Measurements from ENCODE around the gene CERS3. TPM values are rescaled to one million over a fixed set of nuclear protein-coding genes. Genes with fewer than 3 reads are reported as not detected.

Gene CERS3
- total and polyA plus RNA-seq, 2 of the 4 experiments (the other 2 are of a cell fraction) = not detected

- WGBS, 2 experiments (ENCODE audit: extremely low coverage in 2 of 2, insufficient read length in 1 of 2) = no CpG with 5 or more reads among the region's 2 CpGs
- POLR2A ChIA-PET (ENCODE audit: unreplicated experiment) = no interaction called here
- Histone ChIP-seq H3K4me3 (ENCODE audit: insufficient read depth, low read depth, low read length) (no peak overlapping the region), H3K79me1 (ENCODE audit: low read depth in 1 of 2, low read length in 2 of 2) (no peaks in the 10 kb centered on the region), H3K9me3 (ENCODE audit: control insufficient read depth, insufficient read depth, low read length) (no peaks in the 10 kb centered on the region), H2AK5ac (ENCODE audit: low read depth, low read length) (no peak overlapping the region), H3K4me2 (ENCODE audit: low read depth, low read length) (no peak overlapping the region), H2BK15ac (ENCODE audit: low read depth, low read length) (no peak overlapping the region), H3K18ac (ENCODE audit: low read depth, low read length) (no peak overlapping the region), H4K5ac (ENCODE audit: low read depth, low read length) (no peak overlapping the region), H4K8ac (ENCODE audit: low read depth in 2 of 2, low read length in 2 of 2) (no peak overlapping the region), H4K20me1 (ENCODE audit: insufficient read depth, low read length) (no peaks in the 10 kb centered on the region), H3K9me1 (ENCODE audit: insufficient read depth, low read length) (no peaks in the 10 kb centered on the region), H3K56ac (ENCODE audit: extremely low read depth, insufficient read depth, low read length) (no peak overlapping the region), H2AK9ac (replicated peaks; ENCODE audit: low read depth, low read length, poor library complexity) (no peak overlapping the region), H4K91ac (ENCODE audit: insufficient read depth, low read depth, low read length) (no peak overlapping the region), H2BK5ac (ENCODE audit: low read depth, low read length, poor library complexity, severe bottlenecking) (no peak overlapping the region), H3K4ac (ENCODE audit: low read depth, low read length) (no peak overlapping the region), H2BK20ac (ENCODE audit: low read depth, low read length) (no peak overlapping the region), H3K27me3 (ENCODE audit: control insufficient read depth, insufficient read depth, low read length) (no peaks in the 10 kb centered on the region), H3K4me1 (ENCODE audit: control insufficient read depth, insufficient read depth, low read length) (no peaks in the 10 kb centered on the region), H3K23ac (ENCODE audit: low read depth, low read length) (no peak overlapping the region), H2BK120ac (ENCODE audit: low read depth, low read length) (no peak overlapping the region), H3K36me3 (ENCODE audit: control insufficient read depth, insufficient read depth, low read length) (no peaks in the 10 kb centered on the region), H2AFZ (replicated peaks; ENCODE audit: low read length, poor library complexity) (no peak overlapping the region), H3K9ac (ENCODE audit: low read depth, low read length) (no peak overlapping the region), H3K27ac (ENCODE audit: insufficient read depth, low read length) (no peak overlapping the region), H3K14ac (replicated peaks; ENCODE audit: low read depth, low read length) (no peak overlapping the region)
- DNase-seq (no peak), ATAC-seq (ENCODE audit: low read depth) (no peak)
- BruUV-seq (replicated peaks) = no TSS peak
- in situ Hi-C loops (cut with MboI; ENCODE audit: low sequenced_read_pairs) (no loop called here), dilution Hi-C loops (cut with HindIII; ENCODE audit: low sequenced_read_pairs, unreplicated experiment) (no loop called here), intact Hi-C loops (cut with micrococcal nuclease) (no loop called here)
- TF ChIP-seq RFX5 (IDR thresholded peaks at IDR 0.05; ENCODE audit: low read depth, low read length) (no peak), MAFK (IDR thresholded peaks at IDR 0.05; ENCODE audit: low read depth, low read length) (no peak), SMC3 (IDR thresholded peaks at IDR 0.05; ENCODE audit: low read depth, low read length) (no peak), POLR2A (IDR thresholded peaks at IDR 0.05; ENCODE audit: low read depth, low read length) (no peak), MAZ (IDR thresholded peaks at IDR 0.05; ENCODE audit: borderline replicate concordance, low read depth, low read length) (no peak), USF2 (IDR thresholded peaks at IDR 0.05; ENCODE audit: low read depth, low read length) (no peak), ELK1 (IDR thresholded peaks at IDR 0.05; ENCODE audit: borderline replicate concordance, low read depth, low read length) (no peak), RAD21 (IDR thresholded peaks at IDR 0.05; ENCODE audit: low read length) (no peak), RCOR1 (IDR thresholded peaks at IDR 0.05; ENCODE audit: insufficient replicate concordance, low read length) (no peak), CHD1 (IDR thresholded peaks at IDR 0.05; ENCODE audit: low read depth, low read length) (no peak), NFE2L2 (IDR thresholded peaks at IDR 0.05; ENCODE audit: low read depth, low read length) (no peak), BHLHE40 (IDR thresholded peaks at IDR 0.05; ENCODE audit: low read depth, low read length) (no peak), CEBPB (IDR thresholded peaks at IDR 0.05; ENCODE audit: low read depth, low read length) (no peak), MXI1 (IDR thresholded peaks at IDR 0.05; ENCODE audit: borderline replicate concordance, low read depth, low read length) (no peak), FOS (IDR thresholded peaks at IDR 0.05; ENCODE audit: low read depth, low read length) (no peak)
- TF ChIP-seq, protein P1, sequence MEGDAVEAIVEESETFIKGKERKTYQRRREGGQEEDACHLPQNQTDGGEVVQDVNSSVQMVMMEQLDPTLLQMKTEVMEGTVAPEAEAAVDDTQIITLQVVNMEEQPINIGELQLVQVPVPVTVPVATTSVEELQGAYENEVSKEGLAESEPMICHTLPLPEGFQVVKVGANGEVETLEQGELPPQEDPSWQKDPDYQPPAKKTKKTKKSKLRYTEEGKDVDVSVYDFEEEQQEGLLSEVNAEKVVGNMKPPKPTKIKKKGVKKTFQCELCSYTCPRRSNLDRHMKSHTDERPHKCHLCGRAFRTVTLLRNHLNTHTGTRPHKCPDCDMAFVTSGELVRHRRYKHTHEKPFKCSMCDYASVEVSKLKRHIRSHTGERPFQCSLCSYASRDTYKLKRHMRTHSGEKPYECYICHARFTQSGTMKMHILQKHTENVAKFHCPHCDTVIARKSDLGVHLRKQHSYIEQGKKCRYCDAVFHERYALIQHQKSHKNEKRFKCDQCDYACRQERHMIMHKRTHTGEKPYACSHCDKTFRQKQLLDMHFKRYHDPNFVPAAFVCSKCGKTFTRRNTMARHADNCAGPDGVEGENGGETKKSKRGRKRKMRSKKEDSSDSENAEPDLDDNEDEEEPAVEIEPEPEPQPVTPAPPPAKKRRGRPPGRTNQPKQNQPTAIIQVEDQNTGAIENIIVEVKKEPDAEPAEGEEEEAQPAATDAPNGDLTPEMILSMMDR (conservative IDR thresholded peaks at IDR 0.05; ENCODE audit: low read depth, low read length) = no peak
- CTCF ChIA-PET = no interaction called here
These were observed 4.4 kb downstream of the CERS3 start for GRCh38 chr15:100524326-100524725.
